ENCODE results near the gene LRCH4. TPM values are rescaled to one million over a fixed set of nuclear protein-coding genes. Genes with fewer than 3 reads are reported as not detected.

The LRCH4 gene
- total and polyA plus RNA-seq, 2 of the 13 experiments (the other 11 are each of a cell fraction or from before 2014, with no cell fraction given): 7.0 to 9.3 TPM

DNA sequence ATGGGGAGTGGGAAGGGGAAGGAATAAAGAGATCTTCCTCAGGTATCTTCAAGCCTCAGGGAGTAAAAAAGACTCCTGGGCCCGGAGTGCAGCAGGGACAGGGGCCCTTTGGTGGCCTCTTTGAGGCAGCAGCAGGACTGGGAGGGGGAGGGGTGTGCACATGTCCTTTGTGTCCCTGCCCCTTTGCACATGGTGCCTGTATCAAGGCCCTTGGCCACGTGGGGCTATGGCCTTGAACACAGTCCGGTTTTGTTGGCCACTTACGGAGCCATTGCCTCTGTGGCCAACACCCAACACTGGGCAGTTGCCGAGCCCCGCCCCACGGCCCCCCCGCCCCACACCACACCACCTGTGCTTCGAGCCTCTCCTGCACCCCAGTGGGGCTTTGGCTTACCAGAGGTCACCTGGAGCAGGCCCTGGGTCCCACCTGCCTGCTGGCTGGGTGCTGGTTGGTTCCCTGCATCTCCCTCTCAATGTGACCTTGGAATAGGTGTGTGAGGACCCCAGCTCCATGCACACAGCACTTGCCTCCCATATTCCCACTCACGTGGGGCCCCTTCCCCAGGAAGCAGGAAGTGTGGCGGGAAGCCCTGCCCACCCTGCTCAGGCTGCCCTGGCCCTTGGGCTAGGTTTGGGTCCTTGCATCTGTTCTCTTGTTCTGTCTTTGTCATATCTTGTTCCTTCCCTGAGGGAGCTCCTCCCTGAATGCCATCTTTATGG lies 17.6 kb downstream of the LRCH4 start (continued):
- no peak for TF ChIP-seq MAFK (conservative IDR thresholded peaks at IDR 0.05 in 1 of 2, IDR thresholded peaks at IDR 0.05 in 1 of 2; ENCODE audit: low read length in 2 of 2)
- TF ChIP-seq, protein P1, sequence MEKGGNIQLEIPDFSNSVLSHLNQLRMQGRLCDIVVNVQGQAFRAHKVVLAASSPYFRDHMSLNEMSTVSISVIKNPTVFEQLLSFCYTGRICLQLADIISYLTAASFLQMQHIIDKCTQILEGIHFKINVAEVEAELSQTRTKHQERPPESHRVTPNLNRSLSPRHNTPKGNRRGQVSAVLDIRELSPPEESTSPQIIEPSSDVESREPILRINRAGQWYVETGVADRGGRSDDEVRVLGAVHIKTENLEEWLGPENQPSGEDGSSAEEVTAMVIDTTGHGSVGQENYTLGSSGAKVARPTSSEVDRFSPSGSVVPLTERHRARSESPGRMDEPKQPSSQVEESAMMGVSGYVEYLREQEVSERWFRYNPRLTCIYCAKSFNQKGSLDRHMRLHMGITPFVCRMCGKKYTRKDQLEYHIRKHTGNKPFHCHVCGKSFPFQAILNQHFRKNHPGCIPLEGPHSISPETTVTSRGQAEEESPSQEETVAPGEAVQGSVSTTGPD (CRISPR knock-in tag; IDR thresholded peaks at IDR 0.05): peak; percentile 70; the same call in 1 of the 2 replicates
- no peak for TF ChIP-seq TAF15 (IDR thresholded peaks at IDR 0.05; ENCODE audit: low read depth, low read length, poor library complexity, severe bottlenecking)
- peak; percentile 78; the same call in 1 of the 2 replicates for TF ChIP-seq ZNF318 (CRISPR knock-in tag; IDR thresholded peaks at IDR 0.05)
- TF ChIP-seq CBX5 (CRISPR knock-in tag; IDR thresholded peaks at IDR 0.05; ENCODE audit: borderline replicate concordance): peak; percentile 81; the same call in 1 of the 2 replicates
- no peak for TF ChIP-seq KDM1A (CRISPR knock-in tag; IDR thresholded peaks at IDR 0.05)
- TF ChIP-seq, protein P2, sequence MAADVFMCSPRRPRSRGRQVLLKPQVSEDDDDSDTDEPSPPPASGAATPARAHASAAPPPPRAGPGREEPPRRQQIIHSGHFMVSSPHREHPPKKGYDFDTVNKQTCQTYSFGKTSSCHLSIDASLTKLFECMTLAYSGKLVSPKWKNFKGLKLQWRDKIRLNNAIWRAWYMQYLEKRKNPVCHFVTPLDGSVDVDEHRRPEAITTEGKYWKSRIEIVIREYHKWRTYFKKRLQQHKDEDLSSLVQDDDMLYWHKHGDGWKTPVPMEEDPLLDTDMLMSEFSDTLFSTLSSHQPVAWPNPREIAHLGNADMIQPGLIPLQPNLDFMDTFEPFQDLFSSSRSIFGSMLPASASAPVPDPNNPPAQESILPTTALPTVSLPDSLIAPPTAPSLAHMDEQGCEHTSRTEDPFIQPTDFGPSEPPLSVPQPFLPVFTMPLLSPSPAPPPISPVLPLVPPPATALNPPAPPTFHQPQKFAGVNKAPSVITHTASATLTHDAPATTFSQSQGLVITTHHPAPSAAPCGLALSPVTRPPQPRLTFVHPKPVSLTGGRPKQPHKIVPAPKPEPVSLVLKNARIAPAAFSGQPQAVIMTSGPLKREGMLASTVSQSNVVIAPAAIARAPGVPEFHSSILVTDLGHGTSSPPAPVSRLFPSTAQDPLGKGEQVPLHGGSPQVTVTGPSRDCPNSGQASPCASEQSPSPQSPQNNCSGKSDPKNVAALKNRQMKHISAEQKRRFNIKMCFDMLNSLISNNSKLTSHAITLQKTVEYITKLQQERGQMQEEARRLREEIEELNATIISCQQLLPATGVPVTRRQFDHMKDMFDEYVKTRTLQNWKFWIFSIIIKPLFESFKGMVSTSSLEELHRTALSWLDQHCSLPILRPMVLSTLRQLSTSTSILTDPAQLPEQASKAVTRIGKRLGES (CRISPR knock-in tag; IDR thresholded peaks at IDR 0.05; ENCODE audit: borderline replicate concordance): peak; percentile 17; the same call in 1 of the 2 replicates
- TF ChIP-seq ZNF235 (CRISPR knock-in tag; IDR thresholded peaks at IDR 0.05; ENCODE audit: borderline replicate concordance): peak; percentile 63; the same call in 1 of the 2 replicates
- TF ChIP-seq ZNF143 (CRISPR knock-in tag; IDR thresholded peaks at IDR 0.05): peak; percentile 60; the same call in 1 of the 2 replicates

Data from HepG2 (cell line).